ENCODE results near the gene LARGE2.
A peak's percentile ranks its signal among the peaks of the same experiment; 100 is the strongest.
"Not testable (repeated sequence)": the region's sequence is repeated elsewhere in the genome, so short reads cannot be mapped to it uniquely, and the experiment has no call there.

LARGE2 gene

GRCh38 chr11:45902452-45903380, 19.7 kb upstream of the LARGE2 start:
- H3K9me3 Mint-ChIP-seq: no peaks in the 10 kb centered on the region
- no peak overlapping the region for H3K4me3 Mint-ChIP-seq
- peaks cover 17% of the 10 kb centered on the region for H3K4me1 Mint-ChIP-seq
- peaks cover 3% of the 10 kb centered on the region for H3K27me3 Mint-ChIP-seq (ENCODE audit: low read depth)
- H3K27ac Mint-ChIP-seq: no peak overlapping the region
- no peak for TF ChIP-seq CTCF (IDR thresholded peaks at IDR 0.05; ENCODE audit: unreplicated experiment in 3 of 3)
- peaks cover 8% of the 10 kb centered on the region for H3K36me3 Mint-ChIP-seq (ENCODE audit: low read depth)

- no peaks in the 10 kb centered on the region for H3K27me3 Mint-ChIP-seq (ENCODE audit: low read depth)
- peak overlapping the region in 1 of 3 experiments; percentile 62 for H3K4me3 Mint-ChIP-seq
- no peak overlapping the region for H3K27ac Mint-ChIP-seq
- H3K9me3 Mint-ChIP-seq: no peaks in the 10 kb centered on the region
- H3K36me3 Mint-ChIP-seq (ENCODE audit: low read depth): peaks cover 8% of the 10 kb centered on the region
- no peak for TF ChIP-seq CTCF (IDR thresholded peaks at IDR 0.05; ENCODE audit: unreplicated experiment in 3 of 3)
- H3K4me1 Mint-ChIP-seq: peaks cover 16% of the 10 kb centered on the region
Measured at GRCh38 chr11:45904309-45904915, 18.0 kb upstream of the LARGE2 start.

GRCh38 chr11:45905095-45905494, 17.4 kb upstream of the LARGE2 start:
- Mint-ChIP-seq H3K27ac (no peak overlapping the region), H3K4me3 (no peak overlapping the region), H3K4me1 (peaks cover 15% of the 10 kb centered on the region), H3K27me3 (ENCODE audit: low read depth) (no peaks in the 10 kb centered on the region), H3K9me3 (no peaks in the 10 kb centered on the region), H3K36me3 (ENCODE audit: low read depth) (peaks cover 8% of the 10 kb centered on the region)
- no peak for TF ChIP-seq CTCF (IDR thresholded peaks at IDR 0.05; ENCODE audit: unreplicated experiment in 3 of 3)

GRCh38 chr11:45905576-45905975, 16.9 kb upstream of the LARGE2 start:
- not testable (repeated sequence) for H3K27me3 Mint-ChIP-seq (ENCODE audit: low read depth); H3K9me3 Mint-ChIP-seq; H3K27ac Mint-ChIP-seq; H3K4me3 Mint-ChIP-seq; H3K36me3 Mint-ChIP-seq (ENCODE audit: low read depth)
- peaks cover 13% of the 10 kb centered on the region for H3K4me1 Mint-ChIP-seq

GRCh38 chr11:45906096-45906682, 16.3 kb upstream of the LARGE2 start:
- Mint-ChIP-seq H3K9me3 (no peaks in the 10 kb centered on the region), H3K4me1 (peaks cover 9% of the 10 kb centered on the region), H3K36me3 (ENCODE audit: low read depth) (peaks cover 10% of the 10 kb centered on the region), H3K27me3 (ENCODE audit: low read depth) (no peaks in the 10 kb centered on the region), H3K4me3 (no peak overlapping the region), H3K27ac (no peak overlapping the region)
- TF ChIP-seq CTCF (IDR thresholded peaks at IDR 0.05; ENCODE audit: unreplicated experiment in 3 of 3): no peak

- H3K36me3 Mint-ChIP-seq (ENCODE audit: low read depth): peaks cover 14% of the 10 kb centered on the region
- H3K9me3 Mint-ChIP-seq: no peaks in the 10 kb centered on the region
- no peak within 1 kb of the TSS for H3K27ac Mint-ChIP-seq
- no peaks in the 10 kb centered on the region for H3K27me3 Mint-ChIP-seq (ENCODE audit: low read depth)
- no peak within 1 kb of the TSS for H3K4me3 Mint-ChIP-seq
- no peak for TF ChIP-seq CTCF (IDR thresholded peaks at IDR 0.05; ENCODE audit: unreplicated experiment in 3 of 3)
- peaks cover 9% of the 10 kb centered on the region for H3K4me1 Mint-ChIP-seq
Measured at GRCh38 chr11:45906965-45907611, 15.4 kb upstream of the LARGE2 start, which contains the start of gene FREY1. Gene FREY1 (minus strand): TSS chr11:45907271. CDS start chr11:45907245, 26 bp downstream.
